SK-N-SH (cell line): ENCODE measurements around the gene CDKAL1. TPM values are rescaled to one million over a fixed set of nuclear protein-coding genes. Genes with fewer than 3 reads are reported as not detected.

Source experiments
- CTCF ChIA-PET: fragments of 300-600, 350-600 bp; formaldehyde crosslinking; extraction: SDS; loops from one replicate; lab custom pipeline; 2021; lab: Yijun Ruan, JAX
- POLR2A ChIA-PET: fragments of 350-600 bp; sonication (Branson Sonifier 250); formaldehyde crosslinking; extraction: SDS; loops from one replicate; lab custom pipeline; 2020; ENCODE audit warnings: antibody characterized with exemption, inconsistent platforms; lab: Yijun Ruan, JAX
- DNase-seq: peaks from one replicate; pipeline ENCODE4 v3.0.0; 2012
- H2AFZ ChIP-seq: fragments of 200-600 bp; sonication (generic); 2 replicates; pipeline ENCODE4 v1.8.1; 2016; ENCODE audit warnings: antibody characterized with exemption, mild to moderate bottlenecking, low read depth
- H3F3A ChIP-seq: fragments of 200-600 bp; sonication (generic); replicated peaks from 2 replicates; pipeline ENCODE3; 2016; ENCODE audit warnings: antibody characterized with exemption, mild to moderate bottlenecking; ENCODE audit not compliant: insufficient read depth
- H3K27ac ChIP-seq, 2 experiments: fragments of 200-500 bp in 1 of 2; fragments of 200-600 bp in 1 of 2; sonication (Bioruptor generic) in 1 of 2; sonication (generic), shearing (Covaris generic) in 1 of 2; 2 replicates each; pipeline versions ENCODE4 v1.5.1 to v1.6.1; 2014 to 2016; ENCODE audit warnings: low read depth in 2 of 2, inconsistent platforms in 1 of 2, low read length in 1 of 2, mild to moderate bottlenecking in 1 of 2, mixed read lengths in 1 of 2
- H3K27me3 ChIP-seq: fragments of 200-600 bp; sonication (generic), shearing (Covaris generic); 2 replicates; pipeline ENCODE4 v1.6.1; 2016; ENCODE audit warnings: mixed run types; ENCODE audit not compliant: insufficient read depth
- H3K36me3 ChIP-seq, 2 experiments: fragments of 200-500 bp in 1 of 2; fragments of 200-600 bp in 1 of 2; sonication (Bioruptor generic) in 1 of 2; sonication (generic) in 1 of 2; replicated peaks in 1 of 2; 2 replicates each; pipeline versions ENCODE3 to v1.5.1; 2014 to 2016; ENCODE audit warnings: low read length in 1 of 2, mild to moderate bottlenecking in 1 of 2; ENCODE audit not compliant: insufficient read depth in 2 of 2, control insufficient read depth in 1 of 2
- H3K4me1 ChIP-seq, 2 experiments: fragments of 200-500 bp in 1 of 2; fragments of 200-600 bp in 1 of 2; sonication (Bioruptor generic) in 1 of 2; sonication (generic), shearing (Covaris generic) in 1 of 2; 2 replicates each; pipeline versions ENCODE4 v1.5.1 to v1.6.1; 2014 to 2016; ENCODE audit warnings: low read depth in 1 of 2, low read length in 1 of 2, mixed run types in 1 of 2; ENCODE audit not compliant: insufficient read depth in 2 of 2, control insufficient read depth in 1 of 2
- H3K4me2 ChIP-seq: fragments of 200-600 bp; sonication (generic), shearing (Covaris generic); 2 replicates; pipeline ENCODE4 v1.6.1; 2017; ENCODE audit warnings: mixed run types
- H3K4me3 ChIP-seq, 2 experiments: fragments of 200-500 bp in 1 of 2; fragments of 200-600 bp in 1 of 2; sonication (Bioruptor generic) in 1 of 2; sonication (generic), shearing (Covaris generic) in 1 of 2; 2 replicates each; pipeline versions ENCODE4 v1.5.1 to v1.8.1; 2014 to 2016; ENCODE audit warnings: low read depth in 2 of 2, inconsistent platforms in 1 of 2, low read length in 1 of 2, mild to moderate bottlenecking in 1 of 2, mixed read lengths in 1 of 2, moderate library complexity in 1 of 2
- H3K79me2 ChIP-seq: fragments of 200-600 bp; sonication (generic); 2 replicates; pipeline ENCODE4 v1.8.1; 2017; ENCODE audit warnings: mild to moderate bottlenecking; ENCODE audit not compliant: insufficient read depth
- H3K9ac ChIP-seq: fragments of 200-600 bp; sonication (generic); 2 replicates; pipeline ENCODE4 v1.6.1; 2017; ENCODE audit warnings: mixed run types
- H3K9me2 ChIP-seq: fragments of 200-600 bp; sonication (generic); 2 replicates; pipeline ENCODE4 v1.6.1; 2017; ENCODE audit warnings: mixed run types
- H3K9me3 ChIP-seq: fragments of 200-600 bp; sonication (generic); 2 replicates; pipeline ENCODE4 v1.6.1; 2017; ENCODE audit warnings: mixed run types, mild to moderate bottlenecking, moderate library complexity
- H4K20me1 ChIP-seq: fragments of 200-600 bp; sonication (generic); 2 replicates; pipeline ENCODE4 v1.6.1; 2017; ENCODE audit warnings: mild to moderate bottlenecking, mixed run types; ENCODE audit not compliant: insufficient read depth
- CHD2 ChIP-seq: fragments of 150-350 bp; IDR thresholded peaks from 2 replicates; pipeline ENCODE4 v1.6.1; 2018; ENCODE audit warnings: low read length; ENCODE audit not compliant: partially characterized antibody
- EP300 ChIP-seq, 2 experiments: IDR thresholded peaks; 2 replicates each; pipeline versions ENCODE4 v1.4.0 to v1.6.1; 2012; ENCODE audit warnings: borderline replicate concordance in 1 of 2, low read depth in 1 of 2, low read length in 1 of 2
- GABPA ChIP-seq: IDR thresholded peaks from 2 replicates; pipeline ENCODE4 v1.4.0; 2012; ENCODE audit warnings: low read depth, mild to moderate bottlenecking
- JUND ChIP-seq: IDR thresholded peaks from 2 replicates; pipeline ENCODE4 v1.4.0; 2012
- NRF1 ChIP-seq: IDR thresholded peaks from 2 replicates; pipeline ENCODE4 v1.6.1; 2012; ENCODE audit warnings: low read depth, mild to moderate bottlenecking, low read length
- RAD21 ChIP-seq: IDR thresholded peaks from 2 replicates; pipeline ENCODE4 v1.6.1; 2012; ENCODE audit warnings: mild to moderate bottlenecking, low read length
- RFX5 ChIP-seq: IDR thresholded peaks from 2 replicates; pipeline ENCODE4 v1.6.1; 2012; ENCODE audit warnings: mild to moderate bottlenecking, improper control_type of control experiment, low read length
- RXRA ChIP-seq: IDR thresholded peaks from 2 replicates; pipeline ENCODE4 v1.4.0; 2012; ENCODE audit warnings: low read depth, mild to moderate bottlenecking, borderline replicate concordance
- YY1 ChIP-seq: IDR thresholded peaks from 2 replicates; pipeline ENCODE4 v1.4.0; 2012; ENCODE audit warnings: low read depth, mild to moderate bottlenecking
- WGBS: methylation state at CpG from one replicate; pipeline ENCODE4 v1.1.6; 2017; ENCODE audit warnings: low lambda C conversion rate; 5-methylcytosine and 5-hydroxymethylcytosine counted together
- polyA plus RNA-seq, 3 experiments: library from polyadenylated mRNA; depleted of rRNA; stranded (reverse); fragments of >200 nt; gene quantifications; 2 replicates each; pipeline ENCODE4 v1.2.3, GENCODE V29; 2012
- TF ChIP-seq, protein P1 (sequence below): IDR thresholded peaks from 2 replicates; pipeline ENCODE4 v1.4.0; 2012; ENCODE audit warnings: low read depth, borderline replicate concordance

CDKAL1 gene
- polyA plus RNA-seq, 1 of the 3 experiments (the other 2 are of a cell fraction) = 2.6 TPM

DNA sequence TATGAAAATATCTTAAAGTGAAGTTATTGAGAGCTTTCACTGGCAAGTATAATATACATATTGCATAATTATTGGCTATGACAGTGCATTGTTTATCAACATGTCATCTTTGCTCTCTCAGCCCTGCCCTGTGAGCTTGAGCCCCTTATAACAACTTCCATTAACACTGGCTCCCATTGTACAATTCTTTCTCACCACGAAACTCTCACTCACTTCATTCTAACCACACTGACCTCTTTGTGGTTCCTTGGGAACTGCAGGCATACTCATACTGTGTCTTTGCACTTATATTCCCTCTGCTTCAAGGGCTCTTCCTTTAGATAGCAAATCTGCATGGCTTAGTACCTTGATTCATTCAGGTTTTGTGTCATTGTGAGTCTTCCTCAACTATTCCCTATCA lies 411.8 kb downstream of the CDKAL1 start:
- DNase-seq = no peak
- CTCF ChIA-PET = no interaction called here

DNA sequence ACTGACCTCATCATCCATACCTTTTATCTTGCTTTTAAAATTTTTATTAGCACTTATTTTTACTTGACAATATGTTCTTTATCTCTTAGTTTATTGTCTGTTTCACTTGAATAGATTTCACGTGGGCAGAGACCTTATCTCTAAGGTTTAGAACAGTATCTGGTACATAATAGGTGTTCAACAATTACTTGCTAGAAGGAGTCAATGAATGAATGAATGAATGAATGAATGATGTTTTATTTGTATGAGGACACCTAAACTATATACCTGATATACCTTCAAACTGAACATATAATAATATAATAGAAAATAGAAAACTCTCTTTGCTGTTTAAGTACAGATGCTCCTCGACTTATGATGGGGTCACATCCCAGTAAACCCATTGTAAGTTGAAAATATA lies 412.6 kb downstream of the CDKAL1 start:
- H3K9me3 ChIP-seq = no peaks in the 10 kb centered on the region
- H4K20me1 ChIP-seq = no peaks in the 10 kb centered on the region
- H3K36me3 ChIP-seq = no peaks in the 10 kb centered on the region
- POLR2A ChIA-PET = no interaction called here
- no peaks in the 10 kb centered on the region for H3F3A ChIP-seq
- no peaks in the 10 kb centered on the region for H3K4me1 ChIP-seq
- H3K9ac ChIP-seq = no peak overlapping the region
- H3K27me3 ChIP-seq = no peaks in the 10 kb centered on the region
- H3K27ac ChIP-seq = no peak overlapping the region
- no peaks in the 10 kb centered on the region for H3K9me2 ChIP-seq
- H3K79me2 ChIP-seq = no peaks in the 10 kb centered on the region
- CTCF ChIA-PET = no interaction called here
- 94% methylated on average over 2 of the region's 2 CpGs for WGBS
- TF ChIP-seq, protein P1, sequence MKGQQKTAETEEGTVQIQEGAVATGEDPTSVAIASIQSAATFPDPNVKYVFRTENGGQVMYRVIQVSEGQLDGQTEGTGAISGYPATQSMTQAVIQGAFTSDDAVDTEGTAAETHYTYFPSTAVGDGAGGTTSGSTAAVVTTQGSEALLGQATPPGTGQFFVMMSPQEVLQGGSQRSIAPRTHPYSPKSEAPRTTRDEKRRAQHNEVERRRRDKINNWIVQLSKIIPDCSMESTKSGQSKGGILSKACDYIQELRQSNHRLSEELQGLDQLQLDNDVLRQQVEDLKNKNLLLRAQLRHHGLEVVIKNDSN = no peak
- H2AFZ ChIP-seq = no peak overlapping the region
- no peak for DNase-seq
- no peak overlapping the region for H3K4me2 ChIP-seq
- H3K4me3 ChIP-seq = no peak overlapping the region

More for the DNA sequence above, 411.8 kb downstream of the CDKAL1 start:
- POLR2A ChIA-PET = no interaction called here
- Histone ChIP-seq H3F3A (no peaks in the 10 kb centered on the region), H3K9ac (no peak overlapping the region), H3K79me2 (no peaks in the 10 kb centered on the region), H3K27ac (no peak overlapping the region), H3K36me3 (no peaks in the 10 kb centered on the region), H3K27me3 (no peaks in the 10 kb centered on the region), H3K9me3 (no peaks in the 10 kb centered on the region), H3K4me1 (no peaks in the 10 kb centered on the region), H2AFZ (no peak overlapping the region), H4K20me1 (no peaks in the 10 kb centered on the region), H3K4me3 (no peak overlapping the region), H3K9me2 (no peaks in the 10 kb centered on the region), H3K4me2 (no peak overlapping the region)
- no peak for TF ChIP-seq EP300 (IDR thresholded peaks at IDR 0.05; ENCODE audit: borderline replicate concordance in 1 of 2, low read depth in 1 of 2, low read length in 1 of 2)
- WGBS = 94% methylated on average over 1 of the region's 1 CpG

DNA sequence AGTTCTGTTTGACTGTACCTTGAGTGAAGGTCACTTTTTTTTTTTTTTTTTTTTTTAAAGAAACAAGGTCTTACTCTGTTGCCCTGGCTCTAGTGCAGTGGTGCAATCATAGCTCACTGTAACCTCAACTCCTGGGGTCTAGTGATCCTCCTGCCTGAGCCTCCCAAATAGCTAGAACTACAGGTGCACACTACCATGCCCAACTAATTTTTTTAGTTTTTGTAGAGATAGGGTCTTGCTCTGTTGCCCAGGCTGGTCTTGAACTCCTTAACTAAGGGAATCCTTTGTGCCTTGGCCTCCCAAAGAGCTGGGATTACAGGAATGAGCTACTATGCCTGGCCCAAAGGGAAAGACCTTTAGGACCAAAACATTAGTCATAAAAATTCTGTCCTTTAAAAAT lies 413.7 kb downstream of the CDKAL1 start:
- Histone ChIP-seq H3K36me3 (no peaks in the 10 kb centered on the region), H3K4me2 (no peak overlapping the region), H3K9ac (no peak overlapping the region)
- no peak for TF ChIP-seq RAD21
- TF ChIP-seq YY1 = no peak
- no peak for TF ChIP-seq CHD2
- TF ChIP-seq NRF1 = no peak
- TF ChIP-seq RXRA = no peak
- no peak for TF ChIP-seq RFX5
- TF ChIP-seq JUND = no peak
- no peak for TF ChIP-seq GABPA
- TF ChIP-seq EP300 (IDR thresholded peaks at IDR 0.05; ENCODE audit: borderline replicate concordance in 1 of 2, low read depth in 1 of 2, low read length in 1 of 2) = no peak
- TF ChIP-seq, all 33 proteins: peak for 0
- H3F3A ChIP-seq = no peaks in the 10 kb centered on the region
- ChIA-PET CTCF (no interaction called here), POLR2A (no interaction called here)
- H4K20me1 ChIP-seq = no peaks in the 10 kb centered on the region
- H3K9me2 ChIP-seq = no peaks in the 10 kb centered on the region
- DNase-seq = no peak
- no peaks in the 10 kb centered on the region for H3K27me3 ChIP-seq
- H3K4me1 ChIP-seq = peaks cover 0 to 7% of the 10 kb centered on the region in 2 experiments; a peak in 2 of 4 replicates
- H3K79me2 ChIP-seq = no peaks in the 10 kb centered on the region
- no peak overlapping the region for H3K27ac ChIP-seq
- no peak overlapping the region for H3K4me3 ChIP-seq
- no peak overlapping the region for H2AFZ ChIP-seq
- H3K9me3 ChIP-seq = no peaks in the 10 kb centered on the region
